GM21528 (cell line): ENCODE measurements around the gene PLCH2.

Experiments used
- ATAC-seq: cut with Tn5 transposase; IDR thresholded peaks from one replicate; pipeline ENCODE4 v1.9.1; 2021; ENCODE audit warnings: mild to moderate bottlenecking, moderate library complexity; ENCODE audit not compliant: unreplicated experiment, low FRiP score

The PLCH2 gene

GRCh38 chr1:2509589-2509988 is 33.5 kb downstream of the PLCH2 start:
- no peak for ATAC-seq

GRCh38 chr1:2510366-2511155 is 34.5 kb downstream of the PLCH2 start:
- no peak for ATAC-seq

GRCh38 chr1:2512862-2513421 is 36.9 kb downstream of the PLCH2 start:
- no peak for ATAC-seq

- ATAC-seq, result no peak
Measured at GRCh38 chr1:2513939-2514652, 38.0 kb downstream of the PLCH2 start.

- no peak for ATAC-seq
Measured at GRCh38 chr1:2514863-2515762, 39.0 kb downstream of the PLCH2 start.

GRCh38 chr1:2515763-2516080 is 39.6 kb downstream of the PLCH2 start:
- no peak for ATAC-seq

GRCh38 chr1:2516124-2516523 is 40.0 kb downstream of the PLCH2 start:
- ATAC-seq, result no peak

- no peak for ATAC-seq
Measured at GRCh38 chr1:2516946-2517345, 40.9 kb downstream of the PLCH2 start.

GRCh38 chr1:2517966-2518365 is 41.9 kb downstream of the PLCH2 start:
- ATAC-seq, result no peak

- no peak for ATAC-seq
Measured at GRCh38 chr1:2518528-2518927, 42.4 kb downstream of the PLCH2 start.

GRCh38 chr1:2519029-2519685 is 43.1 kb downstream of the PLCH2 start:
- no peak for ATAC-seq

- ATAC-seq, result no peak
Measured at GRCh38 chr1:2519729-2520128, 43.6 kb downstream of the PLCH2 start.

GRCh38 chr1:2520206-2520605 is 44.1 kb downstream of the PLCH2 start:
- ATAC-seq, result no peak

- ATAC-seq, result no peak
Measured at GRCh38 chr1:2520806-2521205, 44.7 kb downstream of the PLCH2 start.

GRCh38 chr1:2522230-2522629 is 46.1 kb downstream of the PLCH2 start:
- ATAC-seq, result no peak

- ATAC-seq, result no peak
Measured at GRCh38 chr1:2523191-2523890, 47.3 kb downstream of the PLCH2 start.

GRCh38 chr1:2523891-2524609 is 48.0 kb downstream of the PLCH2 start:
- ATAC-seq, result no peak

- no peak for ATAC-seq
Measured at GRCh38 chr1:2525572-2525919, 49.5 kb downstream of the PLCH2 start.
